H1 (cell line): ENCODE results near the gene COPS6. TPM values are rescaled to one million over a fixed set of nuclear protein-coding genes. Genes with fewer than 3 reads are reported as not detected.
A peak's percentile ranks its signal among the peaks of the same experiment; 100 is the strongest.

Experiments
- CTCF ChIA-PET: fragments of 300-600 bp; sonication (Branson Sonifier 250); formaldehyde crosslinking; loops from one replicate; lab custom pipeline; 2021; ENCODE audit not compliant: partially characterized antibody; lab: Charles Lee
- POLR2A ChIA-PET: fragments of 300-600 bp; sonication (Branson Sonifier 250); formaldehyde crosslinking; loops from one replicate; lab custom pipeline; 2021; ENCODE audit warnings: inconsistent platforms; ENCODE audit not compliant: partially characterized antibody; lab: Charles Lee
- DNase-seq, 2 experiments: peaks; one replicate each; pipeline versions ENCODE4 v3.0.0 to v3.0.0-alpha.2; 2010 to 2022; ENCODE audit warnings: low spot score in 2 of 2, low read depth in 1 of 2, mixed read lengths in 1 of 2
- FAIRE-seq: peaks from 2 replicates; lab custom pipeline; 2011; peaks lifted over from hg19 to GRCh38; lab: Jason Lieb, UNC
- H2AFZ ChIP-seq: 2 replicates; pipeline ENCODE4 v1.8.1; 2012; ENCODE audit warnings: low read length, inconsistent platforms
- H2AK5ac ChIP-seq: 2 replicates; pipeline ENCODE4 v1.6.1; 2013; ENCODE audit warnings: low read depth, low read length
- H2BK120ac ChIP-seq: replicated peaks from 2 replicates; pipeline ENCODE3; 2013; ENCODE audit warnings: low read depth, low read length, inconsistent platforms
- H2BK12ac ChIP-seq: 2 replicates; pipeline ENCODE4 v1.6.1; 2013; ENCODE audit warnings: low read depth, low read length
- H2BK15ac ChIP-seq: 2 replicates; pipeline ENCODE4 v1.6.1; 2013; ENCODE audit warnings: low read length
- H2BK20ac ChIP-seq: 2 replicates; pipeline ENCODE4 v1.6.1; 2013; ENCODE audit warnings: low read length
- H2BK5ac ChIP-seq: 2 replicates; pipeline ENCODE4 v1.6.1; 2013; ENCODE audit warnings: low read depth, low read length
- H3K14ac ChIP-seq: 2 replicates; pipeline ENCODE4 v1.6.1; 2013; ENCODE audit warnings: inconsistent platforms; ENCODE audit not compliant: insufficient read length
- H3K18ac ChIP-seq: 2 replicates; pipeline ENCODE4 v1.6.1; 2013; ENCODE audit warnings: low read length; ENCODE audit errors: extremely low read depth
- H3K23ac ChIP-seq: 2 replicates; pipeline ENCODE4 v1.6.1; 2013; ENCODE audit warnings: inconsistent platforms; ENCODE audit not compliant: insufficient read length
- H3K23me2 ChIP-seq: 2 replicates; pipeline ENCODE4 v1.6.1; 2013; ENCODE audit warnings: low read depth, low read length
- H3K27ac ChIP-seq: 2 replicates; pipeline ENCODE4 v1.6.1; 2011; ENCODE audit warnings: low read depth, low read length, inconsistent platforms
- H3K27me3 ChIP-seq, 4 experiments: replicated peaks in 1 of 4; 1 replicate in 1 of 4; 2 replicates in 3 of 4; pipeline versions ENCODE4 v1.6.1 to v1.8.1; 2011 to 2013; ENCODE audit warnings: low read length in 3 of 4, mild to moderate bottlenecking in 3 of 4, inconsistent platforms in 2 of 4, mixed read lengths in 2 of 4, moderate library complexity in 1 of 4; ENCODE audit not compliant: control insufficient read depth in 3 of 4, insufficient read depth in 3 of 4; ENCODE audit errors: extremely low read depth in 1 of 4
- H3K36me3 ChIP-seq, 4 experiments: 2 replicates each; pipeline versions ENCODE4 v1.6.1 to v1.8.1; 2011 to 2013; ENCODE audit warnings: mild to moderate bottlenecking in 4 of 4, low read length in 3 of 4, moderate library complexity in 2 of 4, control low read depth in 1 of 4, inconsistent platforms in 1 of 4; ENCODE audit not compliant: insufficient read depth in 4 of 4, control insufficient read depth in 2 of 4
- H3K4ac ChIP-seq: replicated peaks from 2 replicates; pipeline ENCODE3; 2013; ENCODE audit warnings: low read length, low read depth, mixed read lengths, inconsistent platforms; ENCODE audit not compliant: insufficient read length
- H3K4me1 ChIP-seq, 4 experiments: replicated peaks in 1 of 4; 1 replicate in 1 of 4; 2 replicates in 3 of 4; pipeline versions ENCODE4 v1.6.1 to v1.8.1; 2011 to 2013; ENCODE audit warnings: low read length in 3 of 4, inconsistent platforms in 2 of 4, mixed read lengths in 1 of 4; ENCODE audit not compliant: insufficient read depth in 4 of 4, control insufficient read depth in 3 of 4
- H3K4me2 ChIP-seq, 2 experiments: 2 replicates each; pipeline versions ENCODE4 v1.6.1 to v1.8.1; 2011 to 2013; ENCODE audit warnings: low read depth in 2 of 2, low read length in 2 of 2, control low read depth in 1 of 2, inconsistent platforms in 1 of 2, mild to moderate bottlenecking in 1 of 2; ENCODE audit not compliant: insufficient read depth in 1 of 2
- H3K4me3 ChIP-seq, 4 experiments: fragments of 200-600, 300-600 bp in 1 of 4; sonication (generic), shearing (Covaris generic), sonication (Bioruptor Twin) in 1 of 4; 2 replicates each; pipeline versions ENCODE4 v1.5.1 to v1.8.1; 2011 to 2016; ENCODE audit warnings: low read length in 4 of 4, low read depth in 3 of 4, control low read depth in 2 of 4, inconsistent platforms in 2 of 4, mild to moderate bottlenecking in 2 of 4, mixed read lengths in 1 of 4, moderate library complexity in 1 of 4; ENCODE audit not compliant: insufficient read depth in 2 of 4; ENCODE audit errors: extremely low read depth in 1 of 4
- H3K56ac ChIP-seq: replicated peaks from 2 replicates; pipeline ENCODE3; 2013; ENCODE audit warnings: low read depth, mild to moderate bottlenecking, mixed read lengths, low read length, inconsistent platforms; ENCODE audit not compliant: insufficient read length
- H3K79me1 ChIP-seq: 2 replicates; pipeline ENCODE4 v1.6.1; 2013; ENCODE audit warnings: low read depth, low read length, control low read depth
- H3K79me2 ChIP-seq, 2 experiments: 2 replicates each; pipeline versions ENCODE4 v1.6.1 to v1.8.1; 2012 to 2013; ENCODE audit warnings: low read length in 2 of 2, mild to moderate bottlenecking in 2 of 2, inconsistent platforms in 1 of 2; ENCODE audit not compliant: insufficient read depth in 2 of 2, control insufficient read depth in 1 of 2
- H3K9ac ChIP-seq, 4 experiments: replicated peaks in 1 of 4; 1 replicate in 1 of 4; 2 replicates in 3 of 4; pipeline versions ENCODE4 v1.6.1 to v1.8.1; 2011 to 2013; ENCODE audit warnings: low read depth in 3 of 4, low read length in 3 of 4, control low read depth in 2 of 4, mild to moderate bottlenecking in 2 of 4, moderate library complexity in 2 of 4, inconsistent platforms in 1 of 4; ENCODE audit errors: extremely low read depth in 1 of 4
- H3K9me3 ChIP-seq, 2 experiments: 2 replicates each; pipeline versions ENCODE4 v1.6.1 to v1.8.1; 2012 to 2013; ENCODE audit warnings: mild to moderate bottlenecking in 2 of 2, moderate library complexity in 2 of 2, control low read depth in 1 of 2, inconsistent platforms in 1 of 2, low read depth in 1 of 2, low read length in 1 of 2, mixed read lengths in 1 of 2; ENCODE audit not compliant: insufficient read depth in 2 of 2
- H4K20me1 ChIP-seq, 2 experiments: replicated peaks in 1 of 2; 2 replicates each; pipeline versions ENCODE3 to v1.8.1; 2011 to 2013; ENCODE audit warnings: inconsistent platforms in 2 of 2, low read length in 2 of 2, mild to moderate bottlenecking in 1 of 2; ENCODE audit not compliant: insufficient read depth in 2 of 2, control insufficient read depth in 1 of 2
- H4K5ac ChIP-seq: 2 replicates; pipeline ENCODE4 v1.6.1; 2013; ENCODE audit warnings: low read length, low read depth, mixed read lengths, inconsistent platforms; ENCODE audit not compliant: insufficient read length
- H4K8ac ChIP-seq: 2 replicates; pipeline ENCODE4 v1.8.0; 2013; ENCODE audit warnings: mild to moderate bottlenecking, moderate library complexity, low read length, inconsistent platforms; ENCODE audit not compliant: insufficient read depth; ENCODE audit errors: extremely low read depth
- H4K91ac ChIP-seq: replicated peaks from 2 replicates; pipeline ENCODE3; 2013; ENCODE audit warnings: low read length, mixed read lengths, inconsistent platforms; ENCODE audit not compliant: insufficient read length
- JUND ChIP-seq: IDR thresholded peaks from 2 replicates; pipeline ENCODE4 v1.6.1; 2011; ENCODE audit warnings: mild to moderate bottlenecking, improper control_type of control experiment, low read length
- POU5F1 ChIP-seq: IDR thresholded peaks from 2 replicates; pipeline ENCODE4 v1.6.1; 2011; ENCODE audit warnings: low read depth, mild to moderate bottlenecking, low read length, moderate library complexity
- RFX5 ChIP-seq: IDR thresholded peaks from 2 replicates; pipeline ENCODE4 v1.6.1; 2011; ENCODE audit warnings: low read depth, low read length, improper control_type of control experiment, borderline replicate concordance
- TEAD4 ChIP-seq: IDR thresholded peaks from 2 replicates; pipeline ENCODE4 v1.6.1; 2012; ENCODE audit warnings: low read depth, low read length, inconsistent platforms, mixed read lengths
- YY1 ChIP-seq: IDR thresholded peaks from 2 replicates; pipeline ENCODE4 v1.6.1; 2011; ENCODE audit warnings: low read depth, mild to moderate bottlenecking, low read length
- WGBS, 2 experiments: shearing (Covaris generic) in 1 of 2; methylation state at CpG; one replicate each; pipeline versions ENCODE4 v1.1.6 to v1.1.7; 2013 to 2015; ENCODE audit warnings: low lambda C conversion rate in 2 of 2, mixed read lengths in 2 of 2, inconsistent platforms in 1 of 2, low coverage in 1 of 2, missing lambda C conversion rate in 1 of 2; ENCODE audit not compliant: insufficient replicate concordance in 2 of 2, insufficient coverage in 1 of 2, insufficient read length in 1 of 2; ENCODE audit errors: extremely low coverage in 1 of 2, missing lambda C conversion rate in 1 of 2; 5-methylcytosine and 5-hydroxymethylcytosine counted together
- polyA plus RNA-seq, 7 experiments: library from polyadenylated mRNA; depleted of rRNA in 3 of 7; stranded (reverse) in 5 of 7; unstranded in 2 of 7; fragments of >200 nt in 5 of 7; fragments of 200-250 nt in 2 of 7; gene quantifications; 1 replicate in 5 of 7; 2 replicates in 1 of 7; 4 replicates in 1 of 7; pipeline versions ENCODE4 v1.2.1 to v1.2.3, GENCODE V29; 2011 to 2013; ENCODE audit warnings: missing spikeins in 2 of 7, mixed read lengths in 2 of 7
- total RNA-seq: library from RNA; stranded (reverse); fragmentation: NEBNext Ultra II Directional; extraction: Animal tissue kit (Norgen Biotek cat#: 25700); gene quantifications from 2 replicates; pipeline ENCODE4 v1.2.1, GENCODE V29; 2021

Gene COPS6
- total and polyA plus RNA-seq, 2 of the 8 experiments (the other 6 are each of a cell fraction or from before 2014, with no cell fraction given) = 127 to 225 TPM

- H3K4me2 ChIP-seq = peak overlapping the region in 1 of 2 experiments; percentile 85; a peak in 3 of 4 replicates
Observed at GRCh38 chr7:100102950-100103840, 14.4 kb downstream of the COPS6 start.

More at GRCh38 chr7:100102950-100103840, 14.4 kb downstream of the COPS6 start:
- Histone ChIP-seq H3K4ac (no peak overlapping the region), H3K27me3 (no peaks in the 10 kb centered on the region), H4K5ac (no peak overlapping the region), H2BK15ac (no peak overlapping the region), H2BK120ac (no peak overlapping the region), H4K8ac (no peak overlapping the region), H3K23ac (no peak overlapping the region), H3K9ac (no peak overlapping the region), H3K9me3 (no peaks in the 10 kb centered on the region), H3K14ac (no peak overlapping the region), H3K18ac (no peak overlapping the region), H2AFZ (no peak overlapping the region), H4K20me1 (peaks cover 7 to 11% of the 10 kb centered on the region in 2 experiments), H3K56ac (no peak overlapping the region), H2BK20ac (no peak overlapping the region), H3K27ac (no peak overlapping the region), H4K91ac (no peak overlapping the region), H3K79me1 (peaks cover 3% of the 10 kb centered on the region), H3K36me3 (peaks cover 22 to 43% (median 34%) of the 10 kb centered on the region in 4 experiments), H3K23me2 (no peaks in the 10 kb centered on the region; the same call in 1 of the 2 replicates), H2BK12ac (no peak overlapping the region), H3K4me1 (peaks cover 0 to 8% (median 3%) of the 10 kb centered on the region in 4 experiments; a peak in 3 of 7 replicates), H3K79me2 (peaks cover 9 to 36% of the 10 kb centered on the region in 2 experiments), H2BK5ac (no peak overlapping the region; the same call in 1 of the 2 replicates), H2AK5ac (no peak overlapping the region), H3K4me3 (peak overlapping the region; percentile 76 to 97 (median 84); a peak in 6 of 8 replicates)
- WGBS, 2 experiments = 95% methylated on average over 17 of the region's 17 CpGs; no CpG with 5 or more reads in 1 of the 2 experiments
- DNase-seq (no peak), FAIRE-seq (no peak)
- POLR2A ChIA-PET = interaction anchor here (0.7 to 20.0 kb wide), 7 partner anchors 15 to 326 kb away, joined by 3 to 722 read pairs (median 24); partner anchors contain the start of genes CNPY4, COPS6, GAL3ST4 and LAMTOR4
- TF ChIP-seq YY1 (no peak), POU5F1 (no peak), JUND (no peak), RFX5 (no peak), TEAD4 (no peak)
- CTCF ChIA-PET = interaction anchor here (0.8 to 5.9 kb wide), 8 partner anchors 8 to 106 kb away, joined by 3 to 55 read pairs (median 4); no protein-coding TSS in a partner anchor
